Activated T-cell treated with anti-CD3 and anti-CD28 coated beads, Interleukin-2, amount 50 U/mL, for 24 hours (primary cell): ENCODE results near the gene METTL24.

Source experiments
- DNase-seq: peaks from one replicate; pipeline ENCODE4 v3.0.0-alpha.2; 2020
- H3K27ac Mint-ChIP-seq: 2 replicates; pipeline ENCODE4 v1.8.0; 2020; ENCODE audit warnings: mild to moderate bottlenecking, mixed read lengths
- H3K27me3 Mint-ChIP-seq: 2 replicates; pipeline ENCODE4 v1.8.0; 2020; ENCODE audit warnings: mixed read lengths
- H3K36me3 Mint-ChIP-seq: 2 replicates; pipeline ENCODE4 v1.8.0; 2020; ENCODE audit warnings: low read depth, mixed read lengths
- H3K4me1 Mint-ChIP-seq: 2 replicates; pipeline ENCODE4 v1.8.0; 2020; ENCODE audit warnings: low read depth, mixed read lengths
- H3K4me3 Mint-ChIP-seq: 2 replicates; pipeline ENCODE4 v1.8.0; 2020; ENCODE audit warnings: mild to moderate bottlenecking, moderate library complexity, mixed read lengths
- H3K9me3 Mint-ChIP-seq: 2 replicates; pipeline ENCODE4 v1.8.0; 2020; ENCODE audit warnings: mixed read lengths

The METTL24 gene

DNA sequence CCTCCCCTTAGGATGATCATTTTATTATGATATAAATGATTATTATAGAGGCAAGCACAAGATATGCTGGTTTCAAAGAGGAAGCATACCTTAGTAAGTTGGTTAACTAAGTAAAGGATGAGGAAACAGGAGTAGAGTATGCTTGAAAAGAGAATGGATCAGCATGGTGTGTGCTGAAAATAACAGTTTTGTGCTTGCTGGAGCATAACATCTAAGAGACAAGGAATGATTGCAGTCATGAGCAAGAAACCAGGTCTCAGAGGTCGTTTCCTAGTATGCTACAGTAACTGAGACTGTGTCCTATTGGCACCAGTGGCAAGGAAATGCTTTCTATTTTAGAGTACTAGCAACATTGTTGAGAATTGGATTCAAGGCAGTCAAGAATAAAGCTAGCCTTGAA lies 143.8 kb downstream of the METTL24 start:
- Mint-ChIP-seq H3K9me3 (no peaks in the 10 kb centered on the region), H3K4me3 (no peak overlapping the region)
- DNase-seq = no peak

GRCh38 chr6:110211753-110212152 lies 146.4 kb downstream of the METTL24 start:
- H3K4me3 Mint-ChIP-seq = no peak overlapping the region
- peaks cover 7% of the 10 kb centered on the region for H3K4me1 Mint-ChIP-seq
- DNase-seq = no peak
- peaks cover 80% of the 10 kb centered on the region for H3K36me3 Mint-ChIP-seq
- no peaks in the 10 kb centered on the region for H3K27me3 Mint-ChIP-seq
- H3K27ac Mint-ChIP-seq = no peak overlapping the region
- no peaks in the 10 kb centered on the region for H3K9me3 Mint-ChIP-seq

More for the DNA sequence above, 143.8 kb downstream of the METTL24 start:
- H3K27ac Mint-ChIP-seq = no peak overlapping the region
- no peaks in the 10 kb centered on the region for H3K27me3 Mint-ChIP-seq
- H3K36me3 Mint-ChIP-seq = peaks cover 89% of the 10 kb centered on the region
- peaks cover 17% of the 10 kb centered on the region for H3K4me1 Mint-ChIP-seq

- no peaks in the 10 kb centered on the region for H3K27me3 Mint-ChIP-seq
- peaks cover 3% of the 10 kb centered on the region for H3K4me1 Mint-ChIP-seq
- DNase-seq = no peak
- no peaks in the 10 kb centered on the region for H3K9me3 Mint-ChIP-seq
- H3K4me3 Mint-ChIP-seq = no peak overlapping the region
- H3K36me3 Mint-ChIP-seq = peaks cover 58% of the 10 kb centered on the region
- no peak overlapping the region for H3K27ac Mint-ChIP-seq
Observed at GRCh38 chr6:110207652-110208051, 150.5 kb downstream of the METTL24 start.

DNA sequence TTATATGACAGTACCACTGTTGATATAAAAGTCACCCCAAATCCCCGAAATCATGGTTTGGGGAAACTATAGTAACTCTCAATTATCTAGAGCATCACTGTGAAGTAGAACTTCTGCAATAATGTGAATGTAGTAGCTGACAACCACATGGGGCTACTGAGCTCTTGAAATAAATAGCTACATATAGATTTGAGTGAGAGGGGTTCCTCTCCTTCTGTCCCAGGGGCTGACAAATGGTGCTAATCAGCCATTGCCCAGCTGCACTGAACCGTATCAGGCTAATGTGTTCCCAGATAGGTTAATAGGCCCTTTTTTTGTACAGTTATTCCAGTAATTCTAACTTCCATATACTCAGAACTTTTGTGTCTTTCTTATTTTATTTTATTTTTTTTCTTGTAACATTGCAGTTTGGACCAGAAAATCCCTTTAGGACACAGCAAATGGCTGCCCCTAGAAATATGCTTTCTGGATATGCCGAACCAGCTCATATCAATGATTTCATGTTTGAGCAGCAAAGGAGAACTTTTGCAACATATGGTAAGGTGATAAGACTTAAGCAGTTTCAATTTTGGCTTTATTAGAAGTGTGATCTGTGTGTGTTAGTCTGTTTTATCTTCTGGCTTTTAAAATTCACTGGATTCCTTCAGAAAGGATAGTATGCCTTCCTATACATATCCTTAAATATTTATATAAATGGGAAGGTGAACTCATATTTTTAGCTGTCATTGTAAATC lies 156.8 kb downstream of the METTL24 start:
- no peak overlapping the region for H3K4me3 Mint-ChIP-seq
- DNase-seq = no peak
- H3K36me3 Mint-ChIP-seq = peaks cover 31% of the 10 kb centered on the region
- H3K27me3 Mint-ChIP-seq = no peaks in the 10 kb centered on the region
- H3K9me3 Mint-ChIP-seq = no peaks in the 10 kb centered on the region
- H3K27ac Mint-ChIP-seq = no peak overlapping the region
- peaks cover 22% of the 10 kb centered on the region for H3K4me1 Mint-ChIP-seq

DNA sequence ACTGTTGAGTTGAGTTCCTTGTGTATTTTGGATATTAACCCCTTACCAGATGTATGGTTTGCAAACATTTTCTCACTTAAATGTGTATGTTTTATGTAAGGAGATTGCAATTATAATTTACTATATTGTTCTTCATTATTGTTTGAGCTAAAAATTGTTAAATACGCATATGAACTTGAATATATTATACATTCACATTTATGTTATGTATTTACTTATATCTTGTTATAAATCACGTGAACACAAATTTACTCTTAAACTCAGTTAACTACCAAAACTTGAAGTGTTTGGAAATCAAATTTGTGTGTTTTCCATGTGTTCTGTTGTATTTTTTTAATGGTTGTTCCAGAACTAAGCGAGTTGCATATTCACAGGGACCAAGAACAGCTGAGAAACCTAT lies 159.6 kb downstream of the METTL24 start:
- H3K27me3 Mint-ChIP-seq = no peaks in the 10 kb centered on the region
- no peaks in the 10 kb centered on the region for H3K9me3 Mint-ChIP-seq
- no peak for DNase-seq
- no peak overlapping the region for H3K4me3 Mint-ChIP-seq
- H3K4me1 Mint-ChIP-seq = peaks cover 37% of the 10 kb centered on the region
- H3K36me3 Mint-ChIP-seq = peaks cover 35% of the 10 kb centered on the region
- H3K27ac Mint-ChIP-seq = no peak overlapping the region

GRCh38 chr6:110196874-110197273 lies 161.3 kb downstream of the METTL24 start:
- H3K4me1 Mint-ChIP-seq = peaks cover 34% of the 10 kb centered on the region

DNA sequence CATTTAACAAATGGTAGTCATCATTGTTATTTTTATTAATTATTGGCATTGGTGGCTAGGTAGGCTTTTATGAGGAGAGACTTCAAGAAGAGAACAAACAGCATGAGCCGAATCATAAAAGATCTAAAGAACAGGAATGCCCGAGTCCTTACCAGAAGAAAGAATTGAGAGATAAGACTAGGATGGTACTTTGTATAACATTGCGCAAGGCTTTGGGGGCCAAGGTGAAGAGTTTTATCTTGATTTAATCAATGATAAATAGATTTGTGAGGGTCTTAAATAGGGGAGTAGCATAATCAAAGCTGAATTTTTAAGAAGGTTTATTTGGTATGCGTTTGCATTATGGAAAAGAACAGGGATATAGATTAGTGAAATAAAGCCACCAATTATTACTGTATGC lies 162.5 kb downstream of the METTL24 start:
- Mint-ChIP-seq H3K4me1 (peaks cover 32% of the 10 kb centered on the region), H3K27ac (no peak overlapping the region), H3K9me3 (no peaks in the 10 kb centered on the region), H3K36me3 (peaks cover 33% of the 10 kb centered on the region), H3K4me3 (no peak overlapping the region), H3K27me3 (no peaks in the 10 kb centered on the region)
- DNase-seq = no peak

More at GRCh38 chr6:110196874-110197273, 161.3 kb downstream of the METTL24 start:
- peaks cover 33% of the 10 kb centered on the region for H3K36me3 Mint-ChIP-seq
- H3K27ac Mint-ChIP-seq = no peak overlapping the region
- no peaks in the 10 kb centered on the region for H3K9me3 Mint-ChIP-seq
- no peak overlapping the region for H3K4me3 Mint-ChIP-seq
- DNase-seq = no peak
- no peaks in the 10 kb centered on the region for H3K27me3 Mint-ChIP-seq
